DND-41 (cell line): Measurements from ENCODE around the gene NUAK2.

Experiments
- ATAC-seq: fragments of 200-7000 bp; cut with Tn5 transposase; 3 replicates; pipeline ENCODE4 v1.9.1; 2021; ENCODE audit warnings: low read depth; ENCODE audit not compliant: insufficient read depth
- DNase-seq: peaks from one replicate; pipeline ENCODE4 v3.0.0-alpha.2; 2020
- H2AFZ ChIP-seq: 2 replicates; pipeline ENCODE4 v1.6.0; 2012; ENCODE audit warnings: low read depth, low read length
- H3K27ac ChIP-seq: 2 replicates; pipeline ENCODE4 v1.5.1; 2012; ENCODE audit warnings: low read length, inconsistent platforms
- H3K27me3 ChIP-seq: fragments of 200-600 bp; sonication (generic); 2 replicates; pipeline ENCODE4 v1.6.0; 2012; ENCODE audit warnings: low read length, mild to moderate bottlenecking, inconsistent platforms; ENCODE audit not compliant: insufficient read depth, poor library complexity
- H3K36me3 ChIP-seq: 2 replicates; pipeline ENCODE4 v1.5.1; 2012; ENCODE audit warnings: low read length, inconsistent platforms; ENCODE audit not compliant: insufficient read depth
- H3K4me1 ChIP-seq: 2 replicates; pipeline ENCODE4 v1.5.1; 2012; ENCODE audit warnings: mild to moderate bottlenecking, low read length; ENCODE audit not compliant: insufficient read depth
- H3K4me2 ChIP-seq: 2 replicates; pipeline ENCODE4 v1.6.0; 2012; ENCODE audit warnings: mild to moderate bottlenecking, moderate library complexity, low read length, inconsistent platforms; ENCODE audit not compliant: insufficient read depth
- H3K4me3 ChIP-seq, 2 experiments: fragments of 200-600 bp in 1 of 2; shearing (Covaris generic) in 1 of 2; 2 replicates each; pipeline ENCODE4 v1.5.1; 2012 to 2016; ENCODE audit warnings: inconsistent platforms in 2 of 2, low read length in 2 of 2, mild to moderate bottlenecking in 2 of 2, low read depth in 1 of 2, moderate library complexity in 1 of 2
- H3K79me2 ChIP-seq: 2 replicates; pipeline ENCODE4 v1.6.0; 2012; ENCODE audit warnings: low read length, inconsistent platforms; ENCODE audit not compliant: insufficient read depth
- H3K9ac ChIP-seq: 2 replicates; pipeline ENCODE4 v1.6.0; 2012; ENCODE audit warnings: low read depth, mild to moderate bottlenecking, inconsistent platforms, low read length, moderate library complexity
- H3K9me3 ChIP-seq: 2 replicates; pipeline ENCODE4 v1.5.1; 2012; ENCODE audit warnings: low read length, moderate library complexity, mild to moderate bottlenecking, inconsistent platforms; ENCODE audit not compliant: insufficient read depth, severe bottlenecking
- H4K20me1 ChIP-seq: 2 replicates; pipeline ENCODE4 v1.6.0; 2012; ENCODE audit warnings: low read length; ENCODE audit not compliant: insufficient read depth
- EZH2 ChIP-seq: IDR thresholded peaks from 3 replicates; pipeline ENCODE4 v1.6.1; 2012; ENCODE audit warnings: borderline replicate concordance, low read depth, mild to moderate bottlenecking, moderate library complexity, low read length, inconsistent platforms; ENCODE audit not compliant: severe bottlenecking
- TF ChIP-seq, protein P1 (sequence below): IDR thresholded peaks from 2 replicates; pipeline ENCODE4 v1.5.1; 2012; ENCODE audit warnings: borderline replicate concordance, low read length, moderate library complexity, mild to moderate bottlenecking; ENCODE audit not compliant: poor library complexity, severe bottlenecking; ENCODE audit errors: extremely low read depth

The NUAK2 gene

DNA sequence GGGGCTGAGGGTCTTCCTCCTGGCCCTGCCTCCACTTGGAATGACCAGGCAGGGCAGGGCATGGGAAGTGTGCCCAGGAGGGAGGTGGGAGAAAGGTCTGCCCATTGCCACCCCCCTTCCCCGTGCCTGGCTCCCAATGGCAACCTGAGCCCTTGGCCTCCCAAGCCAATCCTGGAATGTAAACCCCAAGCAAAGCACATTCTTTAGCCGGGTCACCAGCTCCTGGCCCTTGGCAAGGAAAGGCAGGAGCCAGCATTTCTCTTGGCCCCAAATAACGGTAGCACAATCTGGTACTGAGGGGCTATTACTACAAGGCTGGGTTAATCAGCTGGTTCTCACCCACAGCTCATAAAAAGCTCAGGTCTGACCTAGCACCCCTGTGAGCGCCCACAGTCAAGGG is 6.9 kb upstream of the NUAK2 start:
- Histone ChIP-seq H2AFZ (no peak overlapping the region), H3K27me3 (peaks cover 51% of the 10 kb centered on the region), H3K4me2 (no peak overlapping the region), H3K27ac (no peak overlapping the region), H3K9me3 (no peaks in the 10 kb centered on the region), H3K4me3 (no peak overlapping the region), H3K36me3 (no peaks in the 10 kb centered on the region), H3K9ac (no peak overlapping the region), H3K4me1 (no peaks in the 10 kb centered on the region), H4K20me1 (peaks cover 20% of the 10 kb centered on the region), H3K79me2 (no peaks in the 10 kb centered on the region)
- no peak for ATAC-seq
- TF ChIP-seq EZH2, result no peak
- TF ChIP-seq, protein P1, sequence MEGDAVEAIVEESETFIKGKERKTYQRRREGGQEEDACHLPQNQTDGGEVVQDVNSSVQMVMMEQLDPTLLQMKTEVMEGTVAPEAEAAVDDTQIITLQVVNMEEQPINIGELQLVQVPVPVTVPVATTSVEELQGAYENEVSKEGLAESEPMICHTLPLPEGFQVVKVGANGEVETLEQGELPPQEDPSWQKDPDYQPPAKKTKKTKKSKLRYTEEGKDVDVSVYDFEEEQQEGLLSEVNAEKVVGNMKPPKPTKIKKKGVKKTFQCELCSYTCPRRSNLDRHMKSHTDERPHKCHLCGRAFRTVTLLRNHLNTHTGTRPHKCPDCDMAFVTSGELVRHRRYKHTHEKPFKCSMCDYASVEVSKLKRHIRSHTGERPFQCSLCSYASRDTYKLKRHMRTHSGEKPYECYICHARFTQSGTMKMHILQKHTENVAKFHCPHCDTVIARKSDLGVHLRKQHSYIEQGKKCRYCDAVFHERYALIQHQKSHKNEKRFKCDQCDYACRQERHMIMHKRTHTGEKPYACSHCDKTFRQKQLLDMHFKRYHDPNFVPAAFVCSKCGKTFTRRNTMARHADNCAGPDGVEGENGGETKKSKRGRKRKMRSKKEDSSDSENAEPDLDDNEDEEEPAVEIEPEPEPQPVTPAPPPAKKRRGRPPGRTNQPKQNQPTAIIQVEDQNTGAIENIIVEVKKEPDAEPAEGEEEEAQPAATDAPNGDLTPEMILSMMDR, result no peak
- no peak for DNase-seq

DNA sequence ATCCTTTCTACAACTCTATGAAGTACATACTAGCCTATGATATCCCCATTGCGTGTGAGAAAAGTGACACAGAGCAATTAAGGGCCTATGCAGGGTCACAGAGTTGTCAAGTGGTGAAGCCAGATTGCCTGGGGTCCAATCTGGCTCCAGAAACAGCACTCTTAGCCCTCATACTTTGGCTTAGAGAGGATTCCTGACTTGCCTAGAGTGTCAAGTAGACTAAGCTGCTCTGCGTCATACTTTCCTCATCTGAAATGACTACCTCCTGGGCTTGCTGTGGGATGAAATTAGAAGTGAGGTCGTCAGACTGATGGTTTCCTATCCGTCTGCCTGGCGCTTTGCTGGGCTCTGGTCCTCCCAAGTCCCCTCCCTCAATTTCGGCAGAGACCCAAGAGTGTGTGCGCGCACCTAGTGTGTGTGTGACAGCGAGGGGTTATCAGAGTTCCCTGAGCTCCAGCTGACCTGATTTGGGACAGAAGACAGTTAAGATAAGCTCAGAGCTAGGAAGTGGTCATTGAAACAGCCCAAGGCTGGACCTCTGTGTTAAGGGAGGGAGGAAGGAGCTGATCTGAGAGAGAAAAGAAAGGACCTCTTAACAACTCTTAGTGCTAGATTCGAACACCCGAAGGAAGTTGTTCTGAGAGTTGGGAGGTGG is 5.4 kb upstream of the NUAK2 start:
- no peak overlapping the region for H3K27ac ChIP-seq
- no peak overlapping the region for H3K9ac ChIP-seq
- ATAC-seq, result no peak
- H4K20me1 ChIP-seq, result peaks cover 20% of the 10 kb centered on the region
- H2AFZ ChIP-seq, result no peak overlapping the region
- no peak for DNase-seq
- H3K9me3 ChIP-seq, result no peaks in the 10 kb centered on the region
- H3K4me3 ChIP-seq, result no peak overlapping the region
- peaks cover 42% of the 10 kb centered on the region for H3K27me3 ChIP-seq
- no peaks in the 10 kb centered on the region for H3K4me1 ChIP-seq
- H3K36me3 ChIP-seq, result no peaks in the 10 kb centered on the region
- H3K79me2 ChIP-seq, result no peaks in the 10 kb centered on the region
- TF ChIP-seq, protein P1, result no peak
- TF ChIP-seq EZH2, result no peak
- H3K4me2 ChIP-seq, result no peak overlapping the region

GRCh38 chr1:205325334-205325884 is 3.9 kb upstream of the NUAK2 start:
- no peaks in the 10 kb centered on the region for H3K9me3 ChIP-seq
- H3K4me1 ChIP-seq, result no peaks in the 10 kb centered on the region
- DNase-seq (peak; percentile 55), ATAC-seq (peak; percentile 66)
- H3K79me2 ChIP-seq, result no peaks in the 10 kb centered on the region
- H3K27me3 ChIP-seq, result peaks cover 28% of the 10 kb centered on the region
- TF ChIP-seq, protein P1, result peak; percentile 85
- TF ChIP-seq EZH2, result no peak
- no peak overlapping the region for H3K27ac ChIP-seq
- H2AFZ ChIP-seq, result no peak overlapping the region
- H3K4me2 ChIP-seq, result no peak overlapping the region
- H3K4me3 ChIP-seq, result no peak overlapping the region
- peaks cover 16% of the 10 kb centered on the region for H4K20me1 ChIP-seq
- no peaks in the 10 kb centered on the region for H3K36me3 ChIP-seq
- H3K9ac ChIP-seq, result no peak overlapping the region
